Activated effector memory CD4-positive, alpha-beta T cell treated with Interleukin-2 at 50 U/mL for 16 hours (primary cell): ENCODE data around the gene NAGK.

ENCODE experiments used
- DNase-seq: peaks from one replicate; pipeline ENCODE4 v3.0.0-alpha.2; 2020

Gene NAGK

DNA sequence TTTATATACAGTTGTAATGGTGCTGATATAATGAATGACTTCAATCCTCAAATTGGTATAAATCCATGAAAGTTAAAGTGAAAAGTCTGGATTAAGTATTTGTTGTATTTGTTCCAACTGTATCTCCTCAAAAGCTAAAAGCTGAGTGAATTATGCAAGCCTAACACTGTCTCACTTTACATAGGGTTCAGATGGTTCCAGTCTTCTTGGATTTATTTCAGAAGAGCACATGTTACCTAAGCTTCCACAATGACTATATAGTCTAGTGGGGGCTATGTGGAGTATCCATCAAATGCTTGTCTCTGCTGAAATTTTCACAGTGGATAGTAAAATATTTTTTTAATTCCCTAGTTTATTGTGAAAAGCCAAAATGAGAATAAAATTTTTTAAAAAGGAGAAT lies 48.6 kb downstream of the NAGK start:
- no peak for DNase-seq

DNA sequence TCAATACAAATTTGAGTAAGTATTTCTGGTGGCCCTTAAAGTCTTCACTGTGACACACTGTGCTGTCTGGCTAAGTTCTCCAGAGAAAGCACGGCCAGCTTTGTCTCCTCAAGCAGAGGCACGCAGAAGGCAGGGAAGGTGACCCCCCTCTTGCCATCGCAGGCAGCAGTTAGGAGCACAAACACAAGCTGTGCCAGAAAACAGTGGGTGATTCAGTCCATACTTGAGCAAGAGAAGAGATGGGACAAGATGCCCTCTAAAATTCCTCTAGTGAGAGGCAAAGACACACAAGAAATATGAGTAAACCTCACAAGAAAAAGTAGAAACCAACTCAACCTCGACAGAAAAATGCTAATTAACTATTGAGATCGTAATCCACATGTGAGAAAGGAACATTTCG lies 51.7 kb downstream of the NAGK start:
- no peak for DNase-seq

- no peak for DNase-seq
Observed at GRCh38 chr2:71121479-71121878, 53.0 kb downstream of the NAGK start.

- no peak for DNase-seq
Observed at GRCh38 chr2:71122387-71123298, 54.2 kb downstream of the NAGK start.

- no peak for DNase-seq
Observed at GRCh38 chr2:71125506-71126294, 57.3 kb downstream of the NAGK start.

DNA sequence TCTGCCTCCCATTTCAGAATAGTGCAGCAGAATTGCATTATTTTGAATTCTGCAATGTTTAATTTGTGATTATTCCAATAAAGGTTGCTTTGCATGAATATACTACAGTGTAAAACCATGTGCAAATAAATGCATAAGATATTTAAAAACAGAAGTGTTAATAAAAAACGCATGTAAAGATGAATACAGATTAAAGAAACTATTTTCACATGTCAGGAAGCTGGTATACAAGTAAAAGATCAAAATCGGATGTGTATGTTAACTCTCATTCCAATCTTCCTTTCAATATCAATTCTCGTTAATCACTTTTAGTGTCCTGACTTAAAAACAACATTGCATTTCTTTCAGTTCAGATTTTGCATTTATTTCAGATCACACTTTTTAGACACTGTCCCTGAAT lies 58.5 kb downstream of the NAGK start:
- DNase-seq: no peak
